ENCODE results near the gene HUNK.

- TF ChIP-seq CTCF (conservative IDR thresholded peaks at IDR 0.05) (no peak), EZH2 (IDR thresholded peaks at IDR 0.05; ENCODE audit: low read depth) (no peak)
Measured at GRCh38 chr21:32018381-32018780, 145.6 kb downstream of the HUNK start.

Measured in PC-9 (cell line).